Measurements from ENCODE around the gene ZNF280A. TPM values are rescaled to one million over a fixed set of nuclear protein-coding genes. Genes with fewer than 3 reads are reported as not detected.

ZNF280A gene
- total RNA-seq, 1 experiment from 2014 or later: 1.9 TPM

Other genes with a start within 250 kb of the ZNF280A start
- gene ZNF280B, start 11.5 kb downstream of the ZNF280A start, total RNA-seq (2014; rRNA removed; shearing (Covaris generic)): 0.18 and 0.24 TPM in 2 replicates
- gene PRAME, start 39.0 kb upstream of the ZNF280A start, total RNA-seq (2014; rRNA removed; shearing (Covaris generic)): not detected in 2 replicates
- gene GGTLC2, start 124.3 kb upstream of the ZNF280A start, total RNA-seq (2014; rRNA removed; shearing (Covaris generic)): not detected in 2 replicates

Data from SJCRH30 (cell line).